IMR-90 (cell line): ENCODE measurements around the gene RHOXF1. TPM values are rescaled to one million over a fixed set of nuclear protein-coding genes. Genes with fewer than 3 reads are reported as not detected.

Experiments
- ATAC-seq: fragments of 200-7000 bp; cut with Tn5 transposase; 2 replicates; pipeline ENCODE4 v1.9.1; 2020; ENCODE audit warnings: low read depth, mild to moderate bottlenecking, moderate library complexity
- BruUV-seq: library from RNA; stranded (reverse); fragments of 400-500 nt; replicated peaks from 2 replicates; lab custom pipeline; 2021; lab: Mats Ljungman, UMichigan
- CTCF ChIA-PET: fragments of 300-600 bp; formaldehyde crosslinking; extraction: SDS; loops from one replicate; lab custom pipeline; 2021; ENCODE audit warnings: antibody characterized with exemption; lab: Yijun Ruan, JAX
- POLR2A ChIA-PET: fragments of 300-600 bp; sonication (Branson Sonifier 250); formaldehyde crosslinking; loops from one replicate; lab custom pipeline; 2022; ENCODE audit warnings: antibody characterized with exemption; ENCODE audit not compliant: unreplicated experiment; lab: Charles Lee
- DNase-seq: peaks from one replicate; pipeline ENCODE4 v3.0.0; 2013
- H2AFZ ChIP-seq: replicated peaks from 2 replicates; pipeline ENCODE3; 2013; ENCODE audit warnings: low read length, mild to moderate bottlenecking; ENCODE audit not compliant: poor library complexity
- H2AK5ac ChIP-seq: 2 replicates; pipeline ENCODE4 v1.6.1; 2013; ENCODE audit warnings: low read depth, low read length, inconsistent platforms
- H2AK9ac ChIP-seq: replicated peaks from 2 replicates; pipeline ENCODE3; 2013; ENCODE audit warnings: mild to moderate bottlenecking, low read depth, low read length, moderate library complexity; ENCODE audit not compliant: poor library complexity
- H2BK120ac ChIP-seq: 2 replicates; pipeline ENCODE4 v1.6.1; 2013; ENCODE audit warnings: low read depth, low read length, inconsistent platforms
- H2BK15ac ChIP-seq: 3 replicates; pipeline ENCODE4 v1.6.1; 2013; ENCODE audit warnings: low read depth, low read length, inconsistent platforms
- H2BK20ac ChIP-seq: 2 replicates; pipeline ENCODE4 v1.6.1; 2013; ENCODE audit warnings: low read depth, mild to moderate bottlenecking, inconsistent platforms, low read length, moderate library complexity
- H2BK5ac ChIP-seq: 2 replicates; pipeline ENCODE4 v1.6.1; 2013; ENCODE audit warnings: mild to moderate bottlenecking, low read depth, low read length, inconsistent platforms; ENCODE audit not compliant: poor library complexity, severe bottlenecking
- H3K14ac ChIP-seq: replicated peaks from 2 replicates; pipeline ENCODE4 v1.6.1; 2013; ENCODE audit warnings: low read depth, low read length, inconsistent platforms
- H3K18ac ChIP-seq: 2 replicates; pipeline ENCODE4 v1.6.1; 2013; ENCODE audit warnings: low read depth, low read length, control low read depth
- H3K23ac ChIP-seq: 2 replicates; pipeline ENCODE4 v1.6.1; 2013; ENCODE audit warnings: low read depth, low read length, inconsistent platforms
- H3K27ac ChIP-seq: 2 replicates; pipeline ENCODE4 v1.5.1; 2013; ENCODE audit warnings: mild to moderate bottlenecking, control low read depth, low read length; ENCODE audit not compliant: insufficient read depth
- H3K27me3 ChIP-seq: 2 replicates; pipeline ENCODE4 v1.6.1; 2013; ENCODE audit warnings: low read length; ENCODE audit not compliant: control insufficient read depth, insufficient read depth
- H3K36me3 ChIP-seq: 2 replicates; pipeline ENCODE4 v1.6.1; 2013; ENCODE audit warnings: low read length, mixed read lengths; ENCODE audit not compliant: control insufficient read depth, insufficient read depth
- H3K4ac ChIP-seq: 2 replicates; pipeline ENCODE4 v1.6.1; 2013; ENCODE audit warnings: low read depth, low read length, inconsistent platforms
- H3K4me1 ChIP-seq: 2 replicates; pipeline ENCODE4 v1.6.1; 2013; ENCODE audit warnings: low read length, mixed read lengths; ENCODE audit not compliant: control insufficient read depth, insufficient read depth
- H3K4me2 ChIP-seq: 2 replicates; pipeline ENCODE4 v1.6.1; 2013; ENCODE audit warnings: low read depth, mild to moderate bottlenecking, control low read depth, low read length, moderate library complexity
- H3K4me3 ChIP-seq: 2 replicates; pipeline ENCODE4 v1.5.1; 2013; ENCODE audit warnings: low read depth, mild to moderate bottlenecking, control low read depth, low read length, moderate library complexity; ENCODE audit not compliant: insufficient read depth
- H3K56ac ChIP-seq: 2 replicates; pipeline ENCODE4 v1.6.1; 2013; ENCODE audit warnings: low read length, inconsistent platforms; ENCODE audit not compliant: insufficient read depth; ENCODE audit errors: extremely low read depth
- H3K79me1 ChIP-seq, 2 experiments: 2 replicates each; pipeline ENCODE4 v1.6.1; 2013; ENCODE audit warnings: low read length in 2 of 2, inconsistent platforms in 1 of 2, low read depth in 1 of 2
- H3K9ac ChIP-seq: 2 replicates; pipeline ENCODE4 v1.6.1; 2013; ENCODE audit warnings: low read depth, low read length, control low read depth
- H3K9me1 ChIP-seq: 2 replicates; pipeline ENCODE4 v1.6.1; 2013; ENCODE audit warnings: low read length, inconsistent platforms; ENCODE audit not compliant: insufficient read depth
- H3K9me3 ChIP-seq: 2 replicates; pipeline ENCODE4 v1.6.1; 2013; ENCODE audit warnings: low read length; ENCODE audit not compliant: control insufficient read depth, insufficient read depth
- H4K20me1 ChIP-seq: 2 replicates; pipeline ENCODE4 v1.6.1; 2013; ENCODE audit warnings: low read length, inconsistent platforms; ENCODE audit not compliant: insufficient read depth
- H4K5ac ChIP-seq: 2 replicates; pipeline ENCODE4 v1.6.1; 2013; ENCODE audit warnings: mild to moderate bottlenecking, low read depth, low read length, control low read depth
- H4K8ac ChIP-seq, 2 experiments: 2 replicates each; pipeline ENCODE4 v1.6.1; 2013; ENCODE audit warnings: low read depth in 2 of 2, low read length in 2 of 2, control low read depth in 1 of 2, inconsistent platforms in 1 of 2
- H4K91ac ChIP-seq: 2 replicates; pipeline ENCODE4 v1.6.1; 2013; ENCODE audit warnings: low read depth, low read length, inconsistent platforms; ENCODE audit not compliant: insufficient read depth
- FOS ChIP-seq: fragments of 150-350 bp; IDR thresholded peaks from 2 replicates; pipeline ENCODE4 v1.6.1; 2016; ENCODE audit warnings: low read depth, low read length
- NFE2L2 ChIP-seq: fragments of 150-350 bp; IDR thresholded peaks from 2 replicates; pipeline ENCODE4 v1.6.1; 2016; ENCODE audit warnings: low read depth, mild to moderate bottlenecking, low read length
- SMC3 ChIP-seq: fragments of 150-350 bp; IDR thresholded peaks from 2 replicates; pipeline ENCODE4 v1.6.1; 2016; ENCODE audit warnings: low read depth, mild to moderate bottlenecking, antibody characterized with exemption, low read length, moderate library complexity
- whole genome bisulfite sequencing, 2 experiments: methylation state at CpG; one replicate each; pipeline versions ENCODE4 v1.1.5 to v1.1.7; 2013; ENCODE audit warnings: missing lambda C conversion rate in 2 of 2; ENCODE audit not compliant: insufficient read length in 1 of 2; ENCODE audit errors: extremely low coverage in 2 of 2; 5-methylcytosine and 5-hydroxymethylcytosine counted together
- dilution Hi-C: fragments of 300-500 bp; cut with HindIII; formaldehyde crosslinking; loops from one replicate; pipeline ENCODE4 v1.14.3; 2018; ENCODE audit warnings: low sequenced_read_pairs; ENCODE audit not compliant: unreplicated experiment
- in situ Hi-C: fragments of 300-500 bp; cut with MboI; formaldehyde crosslinking; loops from 3 replicates; pipeline ENCODE4 v1.14.3; 2019; ENCODE audit warnings: low sequenced_read_pairs, inconsistent platforms, mixed read lengths
- intact Hi-C: fragments of 100-400 bp; cut with micrococcal nuclease; formaldehyde crosslinking; loops from 2 replicates; pipeline ENCODE4 v1.10.0; 2022
- polyA plus RNA-seq, 3 experiments: library from polyadenylated mRNA; depleted of rRNA; stranded (reverse); fragments of >200 nt; gene quantifications; 2 replicates each; pipeline ENCODE4 v1.2.3, GENCODE V29; 2012; ENCODE audit warnings: low replicate concordance in 1 of 3
- total RNA-seq: library from RNA; depleted of rRNA; stranded (reverse); fragments of >200 nt; gene quantifications from 2 replicates; pipeline ENCODE4 v1.2.3, GENCODE V29; 2012
- TF ChIP-seq, protein P1 (sequence below): conservative IDR thresholded peaks from 2 replicates; pipeline ENCODE4 v1.5.1; 2012; ENCODE audit warnings: mild to moderate bottlenecking, low read depth, low read length, improper control_type of control experiment
- TF ChIP-seq, protein P2 (sequence below): fragments of 150-350 bp; IDR thresholded peaks from 2 replicates; pipeline ENCODE4 v1.6.1; 2017; ENCODE audit warnings: mild to moderate bottlenecking, antibody characterized with exemption, low read length, low read depth

RHOXF1 gene
- total and polyA plus RNA-seq, 2 of the 4 experiments (the other 2 are of a cell fraction): not detected

DNA sequence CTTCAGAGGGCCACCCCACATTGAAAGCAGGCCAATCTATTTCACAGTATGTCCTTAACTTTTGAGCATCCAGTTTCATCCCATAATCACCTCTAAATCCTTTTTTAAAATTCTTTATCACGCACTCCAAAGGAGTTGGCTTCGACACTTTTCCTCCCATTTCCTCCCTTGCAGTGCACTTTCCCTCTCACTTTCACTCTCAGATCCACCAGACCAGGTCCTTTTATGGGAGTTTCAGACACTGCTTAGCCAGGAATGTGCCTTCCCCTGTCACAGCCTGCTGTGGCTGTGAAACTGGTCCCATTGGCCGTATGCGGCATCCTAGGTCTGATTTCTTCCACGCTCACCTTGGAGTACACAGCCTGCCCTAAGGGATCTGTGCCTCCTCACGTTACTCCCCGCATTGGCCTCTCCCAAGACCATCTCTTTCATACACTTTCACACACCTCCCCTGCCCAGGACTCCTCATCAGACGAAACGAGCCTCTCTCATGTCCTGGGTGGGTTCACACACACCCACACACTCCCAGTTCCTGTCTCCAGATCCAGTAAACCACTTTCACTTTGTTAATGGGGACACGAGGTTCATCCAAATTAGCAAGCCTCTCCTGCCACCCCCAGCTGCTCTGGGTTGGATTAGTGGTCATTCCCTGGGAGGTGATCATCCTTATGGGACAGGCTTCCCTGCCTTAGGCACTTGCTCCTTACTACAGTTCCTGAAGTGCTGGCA lies 28.3 kb downstream of the RHOXF1 start:
- in situ Hi-C loops: no loop called here
- H3K36me3 ChIP-seq: no peaks in the 10 kb centered on the region

More for the DNA sequence above, 28.3 kb downstream of the RHOXF1 start:
- ChIA-PET POLR2A (no interaction called here), CTCF (no interaction called here)
- Histone ChIP-seq H3K56ac (no peak overlapping the region), H4K5ac (no peak overlapping the region), H2BK5ac (no peak overlapping the region), H4K8ac (no peak overlapping the region), H3K14ac (no peak overlapping the region), H2AK5ac (no peak overlapping the region), H2BK20ac (no peak overlapping the region), H3K27ac (no peak overlapping the region), H2BK120ac (no peak overlapping the region), H2BK15ac (no peak overlapping the region), H3K4me2 (no peak overlapping the region; the same call in 1 of the 2 replicates), H3K23ac (no peak overlapping the region), H4K20me1 (no peaks in the 10 kb centered on the region), H2AK9ac (no peak overlapping the region), H3K9me3 (no peaks in the 10 kb centered on the region), H3K4me3 (no peak overlapping the region), H3K9ac (no peak overlapping the region), H3K18ac (no peak overlapping the region), H2AFZ (peak overlapping the region; percentile 37), H3K4me1 (no peaks in the 10 kb centered on the region), H3K9me1 (no peaks in the 10 kb centered on the region), H3K79me1 (no peaks in the 10 kb centered on the region), H3K27me3 (peaks cover 2% of the 10 kb centered on the region), H3K4ac (no peak overlapping the region), H4K91ac (no peak overlapping the region)
- dilution Hi-C loops: no loop called here
- 74% methylated on average over 5 of the region's 10 CpGs; no CpG with 5 or more reads in 1 of the 2 experiments for WGBS, 2 experiments
- ATAC-seq (no peak), DNase-seq (no peak)
- TF ChIP-seq FOS (no peak), SMC3 (no peak), NFE2L2 (no peak)
- TF ChIP-seq, protein P1, sequence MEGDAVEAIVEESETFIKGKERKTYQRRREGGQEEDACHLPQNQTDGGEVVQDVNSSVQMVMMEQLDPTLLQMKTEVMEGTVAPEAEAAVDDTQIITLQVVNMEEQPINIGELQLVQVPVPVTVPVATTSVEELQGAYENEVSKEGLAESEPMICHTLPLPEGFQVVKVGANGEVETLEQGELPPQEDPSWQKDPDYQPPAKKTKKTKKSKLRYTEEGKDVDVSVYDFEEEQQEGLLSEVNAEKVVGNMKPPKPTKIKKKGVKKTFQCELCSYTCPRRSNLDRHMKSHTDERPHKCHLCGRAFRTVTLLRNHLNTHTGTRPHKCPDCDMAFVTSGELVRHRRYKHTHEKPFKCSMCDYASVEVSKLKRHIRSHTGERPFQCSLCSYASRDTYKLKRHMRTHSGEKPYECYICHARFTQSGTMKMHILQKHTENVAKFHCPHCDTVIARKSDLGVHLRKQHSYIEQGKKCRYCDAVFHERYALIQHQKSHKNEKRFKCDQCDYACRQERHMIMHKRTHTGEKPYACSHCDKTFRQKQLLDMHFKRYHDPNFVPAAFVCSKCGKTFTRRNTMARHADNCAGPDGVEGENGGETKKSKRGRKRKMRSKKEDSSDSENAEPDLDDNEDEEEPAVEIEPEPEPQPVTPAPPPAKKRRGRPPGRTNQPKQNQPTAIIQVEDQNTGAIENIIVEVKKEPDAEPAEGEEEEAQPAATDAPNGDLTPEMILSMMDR: no peak
- TF ChIP-seq, protein P2, sequence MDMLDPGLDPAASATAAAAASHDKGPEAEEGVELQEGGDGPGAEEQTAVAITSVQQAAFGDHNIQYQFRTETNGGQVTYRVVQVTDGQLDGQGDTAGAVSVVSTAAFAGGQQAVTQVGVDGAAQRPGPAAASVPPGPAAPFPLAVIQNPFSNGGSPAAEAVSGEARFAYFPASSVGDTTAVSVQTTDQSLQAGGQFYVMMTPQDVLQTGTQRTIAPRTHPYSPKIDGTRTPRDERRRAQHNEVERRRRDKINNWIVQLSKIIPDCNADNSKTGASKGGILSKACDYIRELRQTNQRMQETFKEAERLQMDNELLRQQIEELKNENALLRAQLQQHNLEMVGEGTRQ: no peak
- intact Hi-C loops: no loop called here
- no TSS peak for BruUV-seq
